Karpas-422 (cell line): ENCODE results near the gene RASL12. TPM values are rescaled to one million over a fixed set of nuclear protein-coding genes. Genes with fewer than 3 reads are reported as not detected.

Experiments
- DNase-seq: peaks from one replicate; pipeline ENCODE4 v3.0.0-alpha.2; 2015
- H2AFZ ChIP-seq: fragments of 200-600 bp; sonication (generic); 2 replicates; pipeline ENCODE4 v1.6.1; 2014; ENCODE audit warnings: antibody characterized with exemption, low read length, mixed read lengths
- H3K27ac ChIP-seq: fragments of 200-600 bp; sonication (generic); 2 replicates; pipeline ENCODE4 v1.5.1; 2014; ENCODE audit warnings: mild to moderate bottlenecking, low read length, moderate library complexity
- H3K27me3 ChIP-seq: fragments of 200-600 bp; sonication (generic); 2 replicates; pipeline ENCODE4 v1.6.1; 2014; ENCODE audit warnings: low read length, mixed read lengths
- H3K36me3 ChIP-seq: fragments of 200-600 bp; sonication (generic); 2 replicates; pipeline ENCODE4 v1.6.1; 2014; ENCODE audit warnings: low read length, mixed read lengths; ENCODE audit not compliant: insufficient read depth
- H3K4me1 ChIP-seq: fragments of 200-600 bp; sonication (generic); 2 replicates; pipeline ENCODE4 v1.6.1; 2014; ENCODE audit warnings: mild to moderate bottlenecking, low read length, mixed read lengths
- H3K4me2 ChIP-seq: fragments of 200-600 bp; sonication (generic); 2 replicates; pipeline ENCODE4 v1.6.1; 2014; ENCODE audit warnings: low read length, low read depth, mild to moderate bottlenecking; ENCODE audit not compliant: poor library complexity, severe bottlenecking
- H3K4me3 ChIP-seq: fragments of 200-600 bp; sonication (generic); 2 replicates; pipeline ENCODE4 v1.5.1; 2014; ENCODE audit warnings: mild to moderate bottlenecking, antibody characterized with exemption, low read length, mixed read lengths
- H3K79me2 ChIP-seq: fragments of 200-600 bp; sonication (generic); 2 replicates; pipeline ENCODE4 v1.6.1; 2014; ENCODE audit warnings: mild to moderate bottlenecking, low read length, mixed read lengths
- H3K9ac ChIP-seq: fragments of 200-600 bp; sonication (generic); 2 replicates; pipeline ENCODE4 v1.6.0; 2014; ENCODE audit warnings: low read length
- H3K9me2 ChIP-seq: fragments of 200-600 bp; sonication (generic), shearing (Covaris generic); replicated peaks from 2 replicates; pipeline ENCODE4 v1.6.0; 2014; ENCODE audit warnings: mild to moderate bottlenecking, low read length, moderate library complexity; ENCODE audit not compliant: insufficient read depth
- H3K9me3 ChIP-seq: fragments of 300-700, 200-600 bp; sonication (generic); 2 replicates; pipeline ENCODE4 v1.6.1; 2014; ENCODE audit warnings: low read length, mixed read lengths
- H4K20me1 ChIP-seq: fragments of 200-600 bp; sonication (generic); 2 replicates; pipeline ENCODE4 v1.6.1; 2014; ENCODE audit warnings: mild to moderate bottlenecking, antibody characterized with exemption, low read length, low read depth; ENCODE audit not compliant: insufficient read depth
- total RNA-seq: library from RNA; depleted of rRNA; stranded (reverse); fragments of >200 nt; shearing (Covaris generic); gene quantifications from 2 replicates; pipeline ENCODE4 v1.2.3, GENCODE V29; 2014; ENCODE audit warnings: low replicate concordance

RASL12 gene
- total RNA-seq, 1 experiment from 2014 or later: not detected

DNA sequence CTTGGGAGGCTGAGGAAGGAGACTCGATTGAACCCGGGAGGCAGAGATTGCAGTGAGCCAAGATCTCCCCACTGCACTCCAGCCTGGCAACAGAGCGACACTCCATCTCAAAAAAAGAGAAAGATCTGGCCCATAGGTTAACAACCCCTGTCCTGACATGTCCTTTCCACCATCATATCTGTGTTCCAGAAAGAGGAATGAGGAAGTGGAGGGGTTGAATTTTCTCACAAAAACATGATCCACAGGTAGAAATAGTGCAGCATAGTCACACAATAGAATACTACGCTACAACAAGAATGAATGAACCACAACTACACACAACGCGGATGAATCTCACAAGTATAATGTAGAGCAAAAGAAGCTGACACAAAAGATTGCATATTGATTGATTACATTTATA, 27.3 kb downstream of the RASL12 start:
- H2AFZ ChIP-seq: no peak overlapping the region
- no peaks in the 10 kb centered on the region for H3K9me2 ChIP-seq
- no peak overlapping the region for H3K4me2 ChIP-seq
- H4K20me1 ChIP-seq: no peaks in the 10 kb centered on the region
- no peaks in the 10 kb centered on the region for H3K4me1 ChIP-seq
- no peak for DNase-seq
- no peaks in the 10 kb centered on the region for H3K79me2 ChIP-seq
- no peak overlapping the region for H3K9ac ChIP-seq
- no peak overlapping the region for H3K27ac ChIP-seq
- no peaks in the 10 kb centered on the region for H3K9me3 ChIP-seq
- H3K36me3 ChIP-seq: no peaks in the 10 kb centered on the region
- no peaks in the 10 kb centered on the region for H3K27me3 ChIP-seq
- no peak overlapping the region for H3K4me3 ChIP-seq

DNA sequence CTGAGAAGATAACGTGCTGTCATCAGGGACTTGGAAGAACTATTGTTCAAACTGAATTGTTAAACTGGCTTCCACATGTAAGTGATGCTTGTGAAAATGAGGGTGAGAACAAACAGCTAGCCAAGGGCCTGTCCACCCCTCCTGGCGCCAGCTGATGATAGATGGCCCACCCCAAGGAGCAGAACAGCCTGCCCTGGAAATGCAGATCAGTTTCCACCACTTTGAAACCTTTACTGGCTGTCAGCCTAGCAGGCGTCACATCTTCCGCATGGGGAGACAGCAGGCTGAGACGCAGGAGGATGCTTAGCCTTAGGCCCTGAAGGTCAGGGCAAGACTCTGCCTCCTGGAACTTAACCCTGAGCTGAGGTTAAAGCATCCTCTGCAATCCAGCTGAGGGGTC, 29.0 kb downstream of the RASL12 start:
- no peaks in the 10 kb centered on the region for H4K20me1 ChIP-seq
- peaks cover under 1% of the 10 kb centered on the region; the same call in 1 of the 2 replicates for H3K4me1 ChIP-seq
- no peaks in the 10 kb centered on the region for H3K9me2 ChIP-seq
- H3K79me2 ChIP-seq: no peaks in the 10 kb centered on the region
- H3K9ac ChIP-seq: no peak overlapping the region
- DNase-seq: no peak
- no peak overlapping the region for H3K4me2 ChIP-seq
- no peak overlapping the region for H3K27ac ChIP-seq
- H3K4me3 ChIP-seq: no peak overlapping the region
- no peak overlapping the region for H2AFZ ChIP-seq
- H3K27me3 ChIP-seq: no peaks in the 10 kb centered on the region
- no peaks in the 10 kb centered on the region for H3K36me3 ChIP-seq
- no peaks in the 10 kb centered on the region for H3K9me3 ChIP-seq

DNA sequence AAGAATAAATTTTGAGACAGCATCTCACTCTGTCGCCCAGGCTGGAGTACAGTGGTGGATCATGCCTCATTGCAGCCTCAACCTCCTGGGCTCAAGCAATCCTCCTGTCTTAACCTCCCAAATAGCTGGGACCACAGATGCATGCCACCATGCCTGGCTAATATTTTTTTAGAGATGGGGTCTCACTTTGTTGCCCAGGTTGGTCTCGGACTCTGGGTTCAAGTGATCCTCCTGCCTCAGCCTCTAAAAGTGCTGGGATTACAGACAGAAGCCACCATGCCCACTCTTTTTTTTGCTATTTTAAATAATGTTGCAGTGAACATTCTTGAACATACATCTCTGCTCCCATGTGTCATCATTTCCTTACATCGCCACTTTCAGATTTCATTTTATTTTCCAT, 29.4 kb downstream of the RASL12 start:
- peaks cover 5% of the 10 kb centered on the region for H3K4me1 ChIP-seq
- H3K9ac ChIP-seq: no peak overlapping the region

DNA sequence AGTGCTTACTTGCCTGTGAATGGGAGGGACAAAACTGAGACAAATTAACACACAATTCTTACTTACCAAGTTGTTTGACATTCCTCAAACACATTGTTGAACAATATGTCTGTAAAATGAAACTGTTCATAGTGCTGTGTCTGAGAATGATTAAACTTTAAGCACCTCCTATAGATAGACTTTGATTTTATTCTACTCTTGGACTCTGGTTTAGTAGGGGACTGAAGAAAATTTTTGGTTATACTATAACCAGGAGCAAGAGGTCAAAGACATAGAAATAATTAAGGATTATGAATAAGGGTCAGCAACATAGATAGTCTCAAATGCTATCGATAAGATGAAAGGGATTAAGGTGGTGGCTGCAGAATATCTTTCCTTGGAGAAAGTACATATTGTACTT, 30.5 kb downstream of the RASL12 start:
- Histone ChIP-seq H3K27ac (no peak overlapping the region), H3K27me3 (no peaks in the 10 kb centered on the region), H3K4me2 (no peak overlapping the region), H3K9me2 (no peaks in the 10 kb centered on the region), H3K9me3 (no peaks in the 10 kb centered on the region), H3K4me3 (no peak overlapping the region), H3K36me3 (no peaks in the 10 kb centered on the region), H3K9ac (no peak overlapping the region), H3K79me2 (no peaks in the 10 kb centered on the region), H3K4me1 (peaks cover 9% of the 10 kb centered on the region), H4K20me1 (no peaks in the 10 kb centered on the region), H2AFZ (no peak overlapping the region)
- DNase-seq: no peak

More for the DNA sequence above, 29.4 kb downstream of the RASL12 start:
- Histone ChIP-seq H3K36me3 (no peaks in the 10 kb centered on the region), H3K9me2 (no peaks in the 10 kb centered on the region), H3K4me2 (no peak overlapping the region), H3K4me3 (no peak overlapping the region), H2AFZ (no peak overlapping the region), H4K20me1 (no peaks in the 10 kb centered on the region), H3K27me3 (no peaks in the 10 kb centered on the region), H3K9me3 (no peaks in the 10 kb centered on the region), H3K79me2 (no peaks in the 10 kb centered on the region), H3K27ac (no peak overlapping the region)
- no peak for DNase-seq

DNA sequence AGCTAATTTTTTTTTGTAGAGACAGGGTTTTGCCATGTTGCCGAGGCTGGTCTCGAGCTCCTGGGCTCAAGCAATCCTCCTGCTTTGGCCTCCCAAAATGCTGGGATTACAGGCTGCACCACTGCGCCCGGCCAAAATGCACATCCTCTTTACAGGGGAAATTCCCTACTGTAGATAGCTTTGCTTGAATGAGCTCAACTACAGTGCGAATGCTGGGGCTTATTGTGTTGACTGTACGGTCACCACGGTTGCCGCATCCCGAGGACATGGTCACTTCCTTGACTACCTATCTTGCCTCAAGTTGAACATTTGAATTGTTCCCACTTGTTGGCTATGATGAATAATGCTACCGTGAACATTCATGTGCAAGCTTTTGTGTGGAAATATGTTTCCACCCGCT, 33.1 kb downstream of the RASL12 start:
- no peak overlapping the region for H2AFZ ChIP-seq
- no peaks in the 10 kb centered on the region for H3K9me2 ChIP-seq
- H3K79me2 ChIP-seq: no peaks in the 10 kb centered on the region
- no peak overlapping the region for H3K27ac ChIP-seq
- no peaks in the 10 kb centered on the region for H3K9me3 ChIP-seq
- H3K4me2 ChIP-seq: no peak overlapping the region
- no peaks in the 10 kb centered on the region for H3K36me3 ChIP-seq
- peaks cover 9% of the 10 kb centered on the region for H3K4me1 ChIP-seq
- no peaks in the 10 kb centered on the region for H3K27me3 ChIP-seq
- no peak overlapping the region for H3K9ac ChIP-seq
- DNase-seq: no peak
- H3K4me3 ChIP-seq: no peak overlapping the region
- no peaks in the 10 kb centered on the region for H4K20me1 ChIP-seq

DNA sequence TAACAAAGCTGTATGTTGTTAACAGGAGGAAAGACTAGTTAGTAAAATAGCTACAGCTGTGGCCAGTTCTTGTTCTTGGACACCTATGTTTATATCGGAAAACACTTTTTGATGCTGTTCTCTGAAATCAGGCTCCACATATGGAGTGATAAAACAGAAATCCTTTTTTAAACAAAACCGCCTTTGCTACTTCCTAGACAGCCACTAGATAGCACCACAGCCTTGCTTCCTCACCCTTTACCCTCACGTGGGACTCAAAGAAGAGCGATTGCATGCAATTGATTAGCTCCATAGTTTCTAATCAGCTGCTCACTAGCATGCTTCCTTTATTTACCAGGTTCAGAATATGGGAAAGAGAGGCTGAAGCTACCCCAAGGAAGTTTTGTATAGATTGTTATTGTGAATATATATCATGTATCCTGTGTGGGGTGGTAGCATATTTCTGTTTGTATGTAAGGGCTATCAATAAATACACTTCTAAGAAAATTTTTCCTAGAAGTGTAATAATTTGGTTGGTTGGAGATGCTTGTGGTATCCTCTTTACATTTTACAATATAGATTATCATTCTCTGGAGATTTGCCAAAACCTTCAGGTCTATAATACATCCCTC, 34.0 kb downstream of the RASL12 start:
- H4K20me1 ChIP-seq: no peaks in the 10 kb centered on the region
- no peaks in the 10 kb centered on the region for H3K9me3 ChIP-seq
- no peaks in the 10 kb centered on the region for H3K9me2 ChIP-seq
- H3K36me3 ChIP-seq: no peaks in the 10 kb centered on the region
- no peak overlapping the region for H2AFZ ChIP-seq
- H3K4me2 ChIP-seq: peak overlapping the region; percentile 30
- H3K79me2 ChIP-seq: peaks cover 7% of the 10 kb centered on the region
- no peak overlapping the region for H3K27ac ChIP-seq
- peak; percentile 74 for DNase-seq
- no peak overlapping the region for H3K4me3 ChIP-seq
- peaks cover 9% of the 10 kb centered on the region for H3K4me1 ChIP-seq
- no peak overlapping the region for H3K9ac ChIP-seq
- no peaks in the 10 kb centered on the region for H3K27me3 ChIP-seq

DNA sequence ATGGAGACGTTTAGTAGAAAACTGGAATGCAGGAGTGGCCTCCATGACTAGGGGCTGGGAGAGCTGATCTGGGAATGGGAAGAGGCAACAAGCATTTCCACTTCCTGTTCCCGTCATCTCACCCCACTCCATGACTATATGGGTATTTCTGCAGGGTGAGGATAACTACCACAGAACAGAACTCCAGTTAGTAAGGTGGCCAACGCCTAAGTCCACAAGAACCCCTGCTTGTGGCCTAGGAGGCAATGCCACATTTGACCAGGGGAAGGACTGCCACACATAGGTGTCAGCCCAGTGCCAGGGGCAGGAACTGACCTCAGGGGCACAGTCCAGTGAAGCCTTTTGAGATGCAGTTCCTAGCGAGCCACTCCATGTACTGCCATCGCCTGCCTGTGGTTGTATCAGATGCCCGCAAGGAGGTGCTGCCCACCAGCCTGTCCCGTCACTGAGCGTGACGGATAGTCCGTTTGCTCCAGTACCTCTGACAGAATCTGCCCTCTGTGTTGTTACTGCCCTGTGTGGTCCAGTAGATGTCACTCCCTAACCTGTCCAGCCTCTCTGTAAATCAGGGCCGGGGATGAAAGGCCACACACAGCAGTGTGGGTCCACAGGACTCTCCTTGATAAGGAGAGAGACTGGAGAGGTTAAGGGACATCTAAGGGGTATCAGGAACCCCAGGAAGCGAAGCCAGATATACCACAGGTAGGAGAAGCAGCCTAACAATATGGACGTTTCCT, 34.8 kb downstream of the RASL12 start:
- peak; percentile 78 for DNase-seq
- Histone ChIP-seq H3K27ac (no peak overlapping the region), H3K9me2 (no peaks in the 10 kb centered on the region), H4K20me1 (no peaks in the 10 kb centered on the region; the same call in 1 of the 2 replicates), H2AFZ (no peak overlapping the region), H3K4me3 (no peak overlapping the region), H3K9me3 (no peaks in the 10 kb centered on the region), H3K27me3 (no peaks in the 10 kb centered on the region), H3K36me3 (no peaks in the 10 kb centered on the region), H3K9ac (no peak overlapping the region), H3K4me1 (peaks cover 14% of the 10 kb centered on the region), H3K4me2 (peak overlapping the region; percentile 30), H3K79me2 (peaks cover 14% of the 10 kb centered on the region)

DNA sequence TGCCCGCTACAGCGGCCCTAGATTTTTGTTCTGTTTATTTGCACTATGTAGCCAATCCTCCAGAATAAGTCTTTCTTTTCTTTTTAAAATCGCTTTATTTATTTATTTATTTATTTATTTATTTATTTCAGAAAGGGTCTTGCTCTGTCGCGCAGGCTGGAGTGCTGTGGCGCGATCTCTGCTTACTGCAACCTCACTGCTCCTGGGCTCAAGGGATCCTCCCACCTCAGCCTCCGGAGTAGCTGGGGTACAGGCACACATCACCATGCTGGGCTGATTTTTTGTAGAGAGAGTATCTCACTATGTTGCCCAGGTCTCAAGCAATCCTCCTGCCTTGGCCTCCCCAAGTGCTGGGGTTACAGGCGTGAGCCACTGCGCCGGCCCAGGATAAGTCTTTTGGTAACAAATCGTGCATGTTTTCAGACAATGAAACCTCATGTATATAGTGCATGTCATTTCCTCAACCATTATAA, 38.0 kb downstream of the RASL12 start:
- Histone ChIP-seq H3K27ac (no peak overlapping the region), H3K4me3 (peak overlapping the region; percentile 100; the same call in 1 of the 2 replicates), H2AFZ (no peak overlapping the region)

More for the DNA sequence above, 38.0 kb downstream of the RASL12 start:
- Histone ChIP-seq H3K36me3 (peaks cover 13% of the 10 kb centered on the region; the same call in 1 of the 2 replicates), H3K9me3 (no peaks in the 10 kb centered on the region), H3K9me2 (no peaks in the 10 kb centered on the region), H3K79me2 (peaks cover 27% of the 10 kb centered on the region), H4K20me1 (no peaks in the 10 kb centered on the region; the same call in 1 of the 2 replicates), H3K9ac (no peak overlapping the region), H3K4me1 (peaks cover 20% of the 10 kb centered on the region), H3K27me3 (no peaks in the 10 kb centered on the region), H3K4me2 (peak overlapping the region; percentile 88)
- DNase-seq: no peak
